RKO (cell line): ENCODE measurements around the gene SEZ6L2.
"Not testable (repeated sequence)": the region's sequence is repeated elsewhere in the genome, so short reads cannot be mapped to it uniquely, and the experiment has no call there.

ENCODE experiments used
- DNase-seq: peaks from one replicate; pipeline ENCODE4 v3.0.0-alpha.2; 2016; ENCODE audit warnings: low spot score

SEZ6L2 gene

GRCh38 chr16:29854520-29855100 is 44.7 kb downstream of the SEZ6L2 start:
- DNase-seq = no peak

GRCh38 chr16:29852654-29853053 is 46.7 kb downstream of the SEZ6L2 start:
- DNase-seq = peak; percentile 13

GRCh38 chr16:29850998-29851397 is 48.4 kb downstream of the SEZ6L2 start:
- no peak for DNase-seq

GRCh38 chr16:29849505-29849904 is 49.8 kb downstream of the SEZ6L2 start:
- no peak for DNase-seq

- DNase-seq = peak; percentile 9
These were observed 50.7 kb downstream of the SEZ6L2 start for GRCh38 chr16:29848420-29849297.

- no peak for DNase-seq
These were observed 53.7 kb downstream of the SEZ6L2 start for GRCh38 chr16:29845656-29846055.

GRCh38 chr16:29844575-29845331 is 54.6 kb downstream of the SEZ6L2 start:
- no peak for DNase-seq

- no peak for DNase-seq
These were observed 55.4 kb downstream of the SEZ6L2 start for GRCh38 chr16:29843931-29844330.

- peak; percentile 51 for DNase-seq
These were observed 56.5 kb downstream of the SEZ6L2 start for GRCh38 chr16:29842732-29843346.

- no peak for DNase-seq
These were observed 57.7 kb downstream of the SEZ6L2 start for GRCh38 chr16:29841631-29842030.

- no peak for DNase-seq
These were observed 59.1 kb downstream of the SEZ6L2 start for GRCh38 chr16:29840240-29840639.

- no peak for DNase-seq
These were observed 59.5 kb downstream of the SEZ6L2 start for GRCh38 chr16:29839822-29840221.

- no peak for DNase-seq
These were observed 61.5 kb downstream of the SEZ6L2 start for GRCh38 chr16:29837841-29838240.

- no peak for DNase-seq
These were observed 62.7 kb downstream of the SEZ6L2 start for GRCh38 chr16:29836623-29837022.

- no peak for DNase-seq
These were observed 63.4 kb downstream of the SEZ6L2 start for GRCh38 chr16:29835926-29836325.

- no peak for DNase-seq
These were observed 65.3 kb downstream of the SEZ6L2 start for GRCh38 chr16:29834079-29834478.

- not testable (repeated sequence) for DNase-seq
These were observed 66.1 kb downstream of the SEZ6L2 start for GRCh38 chr16:29833219-29833618.

GRCh38 chr16:29831490-29831889 is 67.9 kb downstream of the SEZ6L2 start:
- DNase-seq = no peak

- DNase-seq = no peak
These were observed 68.6 kb downstream of the SEZ6L2 start for GRCh38 chr16:29830774-29831173.

- no peak for DNase-seq
These were observed 73.0 kb downstream of the SEZ6L2 start for GRCh38 chr16:29826342-29826695.

- DNase-seq = peak; percentile 67
These were observed 74.0 kb downstream of the SEZ6L2 start for GRCh38 chr16:29825145-29826044.
